K562 (cell line): ENCODE measurements around the gene LSM4. TPM values are rescaled to one million over a fixed set of nuclear protein-coding genes. Genes with fewer than 3 reads are reported as not detected.
A peak's percentile ranks its signal among the peaks of the same experiment; 100 is the strongest.

ENCODE experiments used
- BRF1 ChIP-seq: IDR thresholded peaks from 3 replicates; pipeline ENCODE4 v1.6.1; 2011; ENCODE audit warnings: borderline replicate concordance, mild to moderate bottlenecking; ENCODE audit not compliant: insufficient read length; ENCODE audit errors: extremely low read depth
- EP300 ChIP-seq: IDR thresholded peaks from 2 replicates; pipeline ENCODE4 v1.6.1; 2012; ENCODE audit warnings: low read length, improper control_type of control experiment
- FOXA3 ChIP-seq, 2 experiments: fragments of 450-650 bp in 1 of 2; sonication (generic) in 1 of 2; formaldehyde crosslinking; IDR thresholded peaks in 1 of 2; conservative IDR thresholded peaks in 1 of 2; 2 replicates each; pipeline versions ENCODE4 v1.4.0 to v1.8.0; 2020 to 2022; ENCODE audit warnings: mild to moderate bottlenecking in 2 of 2, missing genetic modification reagents in 1 of 2
- LEF1 ChIP-seq: fragments of 450-650 bp; IDR thresholded peaks from 2 replicates; pipeline ENCODE4 v1.6.1; 2016; ENCODE audit warnings: mild to moderate bottlenecking
- NCOA2 ChIP-seq, 2 experiments: fragments of 450-650 bp; IDR thresholded peaks; 2 replicates each; pipeline ENCODE4 v1.6.1; 2018; ENCODE audit warnings: mild to moderate bottlenecking in 2 of 2, moderate library complexity in 1 of 2; ENCODE audit not compliant: partially characterized antibody in 2 of 2
- NFYB ChIP-seq: IDR thresholded peaks from 2 replicates; pipeline ENCODE4 v1.6.1; 2011; ENCODE audit warnings: mild to moderate bottlenecking, moderate library complexity; ENCODE audit not compliant: insufficient read length; ENCODE audit errors: extremely low read depth
- PCBP1 ChIP-seq: fragments of 200-400 bp; formaldehyde crosslinking; IDR thresholded peaks from 2 replicates; pipeline ENCODE4 v1.6.1; 2018; ENCODE audit warnings: mild to moderate bottlenecking, low read depth, low read length; ENCODE audit not compliant: poor library complexity, severe bottlenecking
- POLR2A ChIP-seq: fragments of 450-650 bp; conservative IDR thresholded peaks from 2 replicates; pipeline ENCODE4 v1.6.1; 2016
- POLR2AphosphoS5 ChIP-seq: IDR thresholded peaks from 2 replicates; pipeline ENCODE4 v1.6.1; 2011; ENCODE audit warnings: mild to moderate bottlenecking, low read depth, low read length, moderate library complexity; ENCODE audit not compliant: control insufficient read depth, insufficient read depth
- RBM39 ChIP-seq: fragments of 200-400 bp; formaldehyde crosslinking; optimal IDR thresholded peaks from 2 replicates; pipeline ENCODE3; 2018; ENCODE audit warnings: low read depth, low read length
- SIN3A ChIP-seq, 2 experiments: fragments of 150-350 bp in 1 of 2; IDR thresholded peaks; 2 replicates each; pipeline ENCODE4 v1.6.1; 2011 to 2016; ENCODE audit warnings: borderline replicate concordance in 2 of 2, low read depth in 2 of 2, low read length in 2 of 2, mild to moderate bottlenecking in 2 of 2, moderate library complexity in 2 of 2; ENCODE audit not compliant: control insufficient read depth in 1 of 2
- SRSF7 ChIP-seq: fragments of 200-400 bp; formaldehyde crosslinking; optimal IDR thresholded peaks from 2 replicates; pipeline ENCODE3; 2017; ENCODE audit warnings: mild to moderate bottlenecking, low read depth, low read length
- TCF7 ChIP-seq: sonication (generic); IDR thresholded peaks from 2 replicates; pipeline ENCODE4 v1.6.1; 2016; ENCODE audit warnings: antibody characterized with exemption, borderline replicate concordance
- ZNF12 ChIP-seq: sonication (generic); formaldehyde crosslinking; IDR thresholded peaks from 2 replicates; pipeline ENCODE4 v1.4.0; 2020; ENCODE audit warnings: mild to moderate bottlenecking, missing genetic modification reagents
- ZNF133 ChIP-seq: fragments of 250-450 bp; sonication (Bioruptor Pico); IDR thresholded peaks from 2 replicates; pipeline ENCODE4 v1.4.0; 2020; ENCODE audit warnings: mild to moderate bottlenecking
- ZNF212 ChIP-seq: fragments of 450-650 bp; formaldehyde crosslinking; IDR thresholded peaks from 2 replicates; pipeline ENCODE4 v1.4.0; 2020; ENCODE audit warnings: mild to moderate bottlenecking
- ZNF3 ChIP-seq: fragments of 250-450 bp; sonication (Bioruptor Pico); IDR thresholded peaks from 2 replicates; pipeline ENCODE4 v1.5.0; 2021; ENCODE audit warnings: mild to moderate bottlenecking, moderate library complexity
- polyA plus RNA-seq, 8 experiments: library from polyadenylated mRNA; depleted of rRNA in 4 of 8; stranded (reverse) in 5 of 8; unstranded in 3 of 8; fragments of >200 nt; fragmentation: Nextera tagmentation in 2 of 8; fragmentation: Illumina TruSeq in 1 of 8; extraction: Ambion mirVana in 2 of 8; extraction: Trizol in 1 of 8; gene quantifications; 2 replicates each; pipeline versions ENCODE4 v1.2.1 to v1.2.3, GENCODE V29; 2011 to 2014; ENCODE audit warnings: inconsistent platforms in 1 of 8, missing spikeins in 1 of 8
- total RNA-seq, 7 experiments: library from RNA; depleted of rRNA in 6 of 7; stranded (reverse); fragments of >200 nt in 6 of 7; fragmentation: Illumina TruSeq in 2 of 7; extraction: Trizol in 2 of 7; gene quantifications; 2 replicates each; pipeline versions ENCODE4 v1.2.1 to v1.2.3, GENCODE V29; 2011 to 2021; ENCODE audit warnings: low replicate concordance in 1 of 7
- TF ChIP-seq, protein P1 (sequence below): sonication (generic); formaldehyde crosslinking; IDR thresholded peaks from 2 replicates; pipeline ENCODE4 v1.4.0; 2020; ENCODE audit warnings: mild to moderate bottlenecking, missing genetic modification reagents
- TF ChIP-seq, protein P2 (sequence below): fragments of 450-650 bp; IDR thresholded peaks from 2 replicates; pipeline ENCODE4 v1.6.1; 2016; ENCODE audit warnings: antibody characterized with exemption
- TF ChIP-seq, protein P3 (sequence below): fragments of 450-650 bp; formaldehyde crosslinking; IDR thresholded peaks from 2 replicates; pipeline ENCODE4 v1.4.0; 2022; ENCODE audit warnings: mild to moderate bottlenecking, moderate library complexity
- TF ChIP-seq, protein P4 (sequence below): fragments of 250-450 bp; sonication (Bioruptor Pico); IDR thresholded peaks from 2 replicates; pipeline ENCODE4 v1.4.0; 2020; ENCODE audit warnings: mild to moderate bottlenecking, moderate library complexity, borderline replicate concordance

LSM4 gene
- total and polyA plus RNA-seq, 9 of the 15 experiments (the other 6 are each of a cell fraction or from before 2014, with no cell fraction given), result 11.9 to 763 (median 202) TPM

DNA sequence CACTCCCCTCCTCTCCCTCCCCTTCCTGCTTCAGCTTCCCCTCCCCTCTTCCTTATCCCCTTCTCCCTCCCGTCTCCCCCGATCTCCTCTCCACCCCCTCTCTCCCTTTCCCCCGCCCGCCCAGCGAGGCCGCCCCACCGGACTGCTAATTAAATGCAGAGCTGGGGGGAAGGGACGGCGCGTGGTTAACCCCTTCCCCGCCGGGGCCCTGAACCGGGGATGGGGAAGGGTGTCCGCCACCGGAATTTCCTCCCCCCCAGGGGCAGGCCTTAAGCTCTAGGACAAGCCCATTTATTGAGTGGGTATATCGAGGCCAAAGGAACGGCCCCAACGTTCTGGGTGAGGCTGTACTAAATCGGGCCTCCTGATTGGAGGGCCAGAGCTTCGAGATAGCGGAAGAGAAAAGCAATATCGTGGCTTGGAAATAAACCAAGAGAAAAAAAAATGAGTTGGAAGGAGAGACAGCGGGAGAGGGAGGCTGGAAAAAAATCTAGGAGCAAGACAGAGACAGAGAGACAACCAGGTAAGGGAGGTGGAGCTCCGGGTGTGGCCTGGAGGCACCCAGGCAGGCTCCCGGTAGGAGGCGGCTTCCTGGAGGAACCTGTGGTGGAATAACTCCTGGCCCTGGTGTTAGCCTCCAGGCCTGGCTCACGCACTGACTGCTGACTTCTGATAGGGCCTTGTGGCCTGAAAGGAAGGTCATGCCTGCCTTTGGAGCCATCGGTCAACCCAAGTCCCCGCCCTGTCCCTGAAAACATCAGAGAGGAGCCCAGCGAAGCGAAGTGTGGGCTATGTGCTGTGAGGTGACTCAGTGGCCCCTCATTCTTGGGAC, 29.9 kb downstream of the LSM4 start (continued):
- TF ChIP-seq, protein P1, sequence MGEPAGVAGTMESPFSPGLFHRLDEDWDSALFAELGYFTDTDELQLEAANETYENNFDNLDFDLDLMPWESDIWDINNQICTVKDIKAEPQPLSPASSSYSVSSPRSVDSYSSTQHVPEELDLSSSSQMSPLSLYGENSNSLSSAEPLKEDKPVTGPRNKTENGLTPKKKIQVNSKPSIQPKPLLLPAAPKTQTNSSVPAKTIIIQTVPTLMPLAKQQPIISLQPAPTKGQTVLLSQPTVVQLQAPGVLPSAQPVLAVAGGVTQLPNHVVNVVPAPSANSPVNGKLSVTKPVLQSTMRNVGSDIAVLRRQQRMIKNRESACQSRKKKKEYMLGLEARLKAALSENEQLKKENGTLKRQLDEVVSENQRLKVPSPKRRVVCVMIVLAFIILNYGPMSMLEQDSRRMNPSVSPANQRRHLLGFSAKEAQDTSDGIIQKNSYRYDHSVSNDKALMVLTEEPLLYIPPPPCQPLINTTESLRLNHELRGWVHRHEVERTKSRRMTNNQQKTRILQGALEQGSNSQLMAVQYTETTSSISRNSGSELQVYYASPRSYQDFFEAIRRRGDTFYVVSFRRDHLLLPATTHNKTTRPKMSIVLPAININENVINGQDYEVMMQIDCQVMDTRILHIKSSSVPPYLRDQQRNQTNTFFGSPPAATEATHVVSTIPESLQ (CRISPR knock-in tag), result no peak
- TF ChIP-seq ZNF3 (CRISPR knock-in tag), result no peak
- TF ChIP-seq, protein P2, sequence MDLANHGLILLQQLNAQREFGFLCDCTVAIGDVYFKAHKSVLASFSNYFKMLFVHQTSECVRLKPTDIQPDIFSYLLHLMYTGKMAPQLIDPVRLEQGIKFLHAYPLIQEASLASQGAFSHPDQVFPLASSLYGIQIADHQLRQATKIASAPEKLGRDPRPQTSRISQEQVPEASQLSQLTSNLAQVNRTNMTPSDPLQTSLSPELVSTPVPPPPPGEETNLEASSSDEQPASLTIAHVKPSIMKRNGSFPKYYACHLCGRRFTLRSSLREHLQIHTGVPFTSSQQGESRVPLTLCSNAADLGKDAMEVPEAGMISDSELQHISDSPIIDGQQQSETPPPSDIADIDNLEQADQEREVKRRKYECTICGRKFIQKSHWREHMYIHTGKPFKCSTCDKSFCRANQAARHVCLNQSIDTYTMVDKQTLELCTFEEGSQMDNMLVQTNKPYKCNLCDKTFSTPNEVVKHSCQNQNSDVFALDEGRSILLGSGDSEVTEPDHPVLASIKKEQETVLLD, result peak; percentile 52; the same call in 1 of the 2 replicates
- peak; percentile 15 for TF ChIP-seq NFYB
- TF ChIP-seq ZNF12, result no peak
- TF ChIP-seq TCF7, result no peak
- no peak for TF ChIP-seq POLR2AphosphoS5
- TF ChIP-seq POLR2A, result peak; percentile 68; the same call in 1 of the 2 replicates
- no peak for TF ChIP-seq ZNF212 (CRISPR knock-in tag)
- TF ChIP-seq SRSF7, result no peak
- no peak for TF ChIP-seq RBM39
- TF ChIP-seq PCBP1, result no peak
- TF ChIP-seq FOXA3 (CRISPR knock-in tag; conservative IDR thresholded peaks at IDR 0.05 in 1 of 2, IDR thresholded peaks at IDR 0.05 in 1 of 2), result 0 out of 4 replicates have a peak, but pooled peaks of 1 of the 2 experiments have one; percentile 13
- TF ChIP-seq ZNF133 (CRISPR knock-in tag), result no peak
- no peak for TF ChIP-seq BRF1
- TF ChIP-seq LEF1, result peak; percentile 63
- no peak for TF ChIP-seq NCOA2 (IDR thresholded peaks at IDR 0.05; ENCODE audit: partially characterized antibody in 2 of 2)
- peak; percentile 19; the same call in 1 of the 2 replicates for TF ChIP-seq EP300
- TF ChIP-seq, protein P3, sequence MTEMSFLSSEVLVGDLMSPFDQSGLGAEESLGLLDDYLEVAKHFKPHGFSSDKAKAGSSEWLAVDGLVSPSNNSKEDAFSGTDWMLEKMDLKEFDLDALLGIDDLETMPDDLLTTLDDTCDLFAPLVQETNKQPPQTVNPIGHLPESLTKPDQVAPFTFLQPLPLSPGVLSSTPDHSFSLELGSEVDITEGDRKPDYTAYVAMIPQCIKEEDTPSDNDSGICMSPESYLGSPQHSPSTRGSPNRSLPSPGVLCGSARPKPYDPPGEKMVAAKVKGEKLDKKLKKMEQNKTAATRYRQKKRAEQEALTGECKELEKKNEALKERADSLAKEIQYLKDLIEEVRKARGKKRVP (CRISPR knock-in tag), result no peak
- TF ChIP-seq, protein P4, sequence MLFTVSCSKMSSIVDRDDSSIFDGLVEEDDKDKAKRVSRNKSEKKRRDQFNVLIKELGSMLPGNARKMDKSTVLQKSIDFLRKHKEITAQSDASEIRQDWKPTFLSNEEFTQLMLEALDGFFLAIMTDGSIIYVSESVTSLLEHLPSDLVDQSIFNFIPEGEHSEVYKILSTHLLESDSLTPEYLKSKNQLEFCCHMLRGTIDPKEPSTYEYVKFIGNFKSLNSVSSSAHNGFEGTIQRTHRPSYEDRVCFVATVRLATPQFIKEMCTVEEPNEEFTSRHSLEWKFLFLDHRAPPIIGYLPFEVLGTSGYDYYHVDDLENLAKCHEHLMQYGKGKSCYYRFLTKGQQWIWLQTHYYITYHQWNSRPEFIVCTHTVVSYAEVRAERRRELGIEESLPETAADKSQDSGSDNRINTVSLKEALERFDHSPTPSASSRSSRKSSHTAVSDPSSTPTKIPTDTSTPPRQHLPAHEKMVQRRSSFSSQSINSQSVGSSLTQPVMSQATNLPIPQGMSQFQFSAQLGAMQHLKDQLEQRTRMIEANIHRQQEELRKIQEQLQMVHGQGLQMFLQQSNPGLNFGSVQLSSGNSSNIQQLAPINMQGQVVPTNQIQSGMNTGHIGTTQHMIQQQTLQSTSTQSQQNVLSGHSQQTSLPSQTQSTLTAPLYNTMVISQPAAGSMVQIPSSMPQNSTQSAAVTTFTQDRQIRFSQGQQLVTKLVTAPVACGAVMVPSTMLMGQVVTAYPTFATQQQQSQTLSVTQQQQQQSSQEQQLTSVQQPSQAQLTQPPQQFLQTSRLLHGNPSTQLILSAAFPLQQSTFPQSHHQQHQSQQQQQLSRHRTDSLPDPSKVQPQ (CRISPR knock-in tag), result no peak
- TF ChIP-seq SIN3A (IDR thresholded peaks at IDR 0.05; ENCODE audit: borderline replicate concordance in 2 of 2, control insufficient read depth in 1 of 2, low read depth in 2 of 2, low read length in 2 of 2), result no peak
